Hematopoietic multipotent progenitor cell (in vitro differentiated cells): ENCODE results near the gene SOWAHD. TPM values are rescaled to one million over a fixed set of nuclear protein-coding genes. Genes with fewer than 3 reads are reported as not detected.
"Not testable (repeated sequence)": the region's sequence is repeated elsewhere in the genome, so short reads cannot be mapped to it uniquely, and the experiment has no call there.

Experiments
- DNase-seq, 3 donors: peaks; one replicate each; pipeline ENCODE4 v3.0.0-alpha.2; 2011 to 2015; ENCODE audit warnings: low read depth in 2 of 3, low spot score in 2 of 3
- total RNA-seq: library from RNA; depleted of rRNA; stranded (reverse); fragments of >200 nt; gene quantifications from one replicate; pipeline ENCODE4 v1.2.3, GENCODE V29; 2012

SOWAHD gene, protein sequence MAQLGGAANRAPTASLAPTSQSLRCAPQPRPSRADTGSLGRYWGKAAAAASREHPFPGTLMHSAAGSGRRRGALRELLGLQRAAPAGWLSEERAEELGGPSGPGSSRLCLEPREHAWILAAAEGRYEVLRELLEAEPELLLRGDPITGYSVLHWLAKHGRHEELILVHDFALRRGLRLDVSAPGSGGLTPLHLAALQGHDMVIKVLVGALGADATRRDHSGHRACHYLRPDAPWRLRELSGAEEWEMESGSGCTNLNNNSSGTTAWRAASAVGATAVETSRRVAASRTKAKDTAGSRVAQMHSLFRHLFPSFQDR
- total RNA-seq = 3.5 TPM

DNA sequence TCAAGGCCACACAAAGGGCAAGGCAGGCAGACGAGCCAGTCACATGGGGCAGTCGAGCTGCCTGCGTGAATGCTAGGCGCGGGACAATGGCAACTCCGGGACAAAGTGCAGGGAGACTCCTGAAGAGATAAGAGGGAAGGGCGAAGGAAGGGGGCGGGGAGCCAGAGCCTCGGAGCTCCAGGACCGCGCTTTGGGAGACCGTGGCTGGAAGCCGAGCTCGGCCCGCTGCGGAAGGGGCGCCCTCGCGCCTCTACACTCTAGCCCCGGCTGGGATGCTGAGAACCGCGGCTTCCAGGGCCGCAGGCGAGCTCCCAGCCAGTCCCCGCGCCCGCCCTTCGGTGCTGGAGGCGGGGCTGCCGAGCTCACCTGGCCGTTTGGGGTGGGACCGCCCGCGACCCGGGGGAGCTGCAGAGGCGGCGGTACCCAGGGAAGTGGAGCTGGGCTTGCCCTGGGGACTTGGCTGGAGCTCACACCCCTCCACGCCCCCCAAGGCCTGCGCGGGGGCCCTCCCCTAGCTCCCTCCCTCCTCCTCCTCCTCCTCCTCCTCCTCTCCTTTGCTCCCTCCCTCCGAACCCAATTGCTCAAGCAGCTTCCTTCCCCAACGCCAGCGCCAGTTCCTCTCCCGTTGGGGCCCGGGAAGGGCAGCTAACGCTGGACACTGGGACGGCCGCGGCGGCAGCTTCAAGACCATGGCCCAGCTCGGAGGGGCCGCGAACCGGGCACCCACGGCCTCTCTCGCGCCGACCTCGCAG is at the start of gene SOWAHD:
TSS of gene SOWAHD (plus strand) at position 610 of the 752 bp plus-strand sequence. CDS start at position 690, 80 bp downstream.
- no peak for DNase-seq

DNA sequence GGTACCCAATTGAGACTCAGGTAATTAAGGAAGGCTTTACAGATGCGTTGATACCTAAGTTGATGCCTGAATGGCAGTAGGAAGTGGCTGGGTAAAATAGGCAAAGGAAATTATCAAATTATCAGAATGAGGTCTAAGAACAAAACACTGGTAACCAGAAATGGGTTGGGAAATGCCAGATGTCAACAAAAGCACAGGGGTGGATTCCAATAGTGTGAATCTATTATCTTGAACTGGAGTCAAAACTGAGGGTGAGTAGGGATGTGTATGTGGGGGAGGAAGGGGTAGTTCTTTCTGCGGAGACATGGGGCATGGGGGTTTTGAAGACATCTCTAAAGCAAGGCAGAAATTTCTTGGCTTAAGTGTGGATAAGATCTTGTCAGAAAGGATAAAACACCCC is 49.5 kb upstream of the SOWAHD start:
- DNase-seq = no peak

DNA sequence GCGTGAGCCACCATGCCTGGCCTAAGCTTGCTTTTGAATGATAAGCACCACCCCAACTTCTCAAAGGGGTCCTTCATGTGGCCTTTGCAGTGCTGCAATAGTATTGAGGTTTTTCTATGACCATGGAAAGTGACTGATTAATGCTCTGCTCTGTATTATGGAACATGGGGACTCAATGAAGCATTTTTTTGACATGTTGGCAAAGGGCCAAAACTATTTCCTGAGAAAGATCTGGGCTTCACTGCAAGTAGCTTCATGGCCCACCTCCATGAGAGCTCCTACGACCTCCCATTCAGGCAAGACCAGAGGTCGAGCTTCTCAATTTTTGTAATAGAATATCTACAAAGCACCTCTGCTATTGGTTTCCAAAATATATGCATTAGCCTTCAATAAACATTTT is 48.8 kb upstream of the SOWAHD start:
- DNase-seq = no peak

DNA sequence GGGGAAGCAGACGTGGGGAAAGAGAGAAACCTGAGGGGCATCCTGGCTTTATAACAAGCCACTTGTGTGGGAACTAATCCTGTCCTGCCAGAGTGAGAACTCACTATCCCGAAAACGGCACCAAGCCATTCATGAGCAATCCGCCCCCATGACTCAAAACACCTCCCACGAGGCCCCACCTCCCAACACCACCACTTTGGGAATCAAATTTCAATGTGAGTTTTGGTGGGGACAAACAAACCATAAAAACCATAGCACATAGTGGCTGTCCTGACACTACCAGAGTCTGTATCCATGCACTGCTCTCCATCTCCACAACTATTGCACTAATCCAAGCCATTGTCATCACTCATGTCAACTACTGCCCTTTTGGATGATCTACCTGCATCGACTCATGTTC is 36.9 kb upstream of the SOWAHD start:
- no peak for DNase-seq

DNA sequence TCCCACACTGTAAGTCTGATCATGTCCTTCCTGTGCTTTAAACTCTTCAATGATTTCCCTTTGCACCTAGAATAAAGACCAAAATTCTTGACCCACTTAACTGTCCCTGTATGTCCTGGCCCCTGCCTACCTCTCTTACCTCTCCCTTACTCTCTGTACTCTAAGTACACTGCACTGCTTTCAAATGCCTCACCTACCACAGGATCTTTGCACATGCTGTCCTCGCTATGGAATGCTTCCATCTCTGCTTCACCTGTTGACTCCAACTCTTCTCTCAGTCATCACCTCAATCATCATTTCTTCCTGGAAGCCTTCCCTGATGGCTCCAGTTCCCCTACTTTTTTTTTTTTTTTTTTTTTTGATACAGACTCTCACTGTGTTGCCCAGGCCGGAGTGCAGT is 36.5 kb upstream of the SOWAHD start:
- DNase-seq = no peak

DNA sequence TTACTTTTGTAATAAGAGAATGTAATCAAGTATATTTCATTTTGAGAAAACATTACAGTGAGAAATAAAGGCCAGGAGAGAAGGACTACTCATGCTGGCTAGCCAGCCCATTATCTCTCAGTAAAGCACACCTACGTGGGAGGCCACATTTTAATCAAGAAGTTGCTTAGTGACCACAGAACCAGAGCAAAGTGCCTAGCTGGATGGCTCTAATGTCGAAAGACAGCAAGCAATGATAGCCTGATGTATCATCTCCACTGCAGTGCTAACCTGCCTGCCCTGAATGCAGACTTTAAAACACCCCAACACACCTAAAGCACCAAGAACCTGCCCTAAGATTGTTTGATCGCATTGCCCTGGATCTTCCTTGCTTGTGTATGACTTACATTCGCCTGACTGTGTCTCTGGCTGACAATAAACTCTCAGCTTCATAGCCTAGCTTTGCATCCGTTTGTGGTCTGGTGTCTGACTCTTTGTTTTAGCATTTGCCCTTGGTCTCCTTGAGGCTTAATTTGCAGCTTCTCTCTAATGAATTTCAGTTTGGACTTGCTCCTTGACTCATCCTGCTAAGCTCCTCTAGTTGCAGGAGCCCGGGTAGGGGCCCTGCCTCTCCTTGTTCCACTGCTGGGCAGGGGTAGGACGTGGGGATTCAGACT is 31.4 kb upstream of the SOWAHD start:
- no peak for DNase-seq

DNA sequence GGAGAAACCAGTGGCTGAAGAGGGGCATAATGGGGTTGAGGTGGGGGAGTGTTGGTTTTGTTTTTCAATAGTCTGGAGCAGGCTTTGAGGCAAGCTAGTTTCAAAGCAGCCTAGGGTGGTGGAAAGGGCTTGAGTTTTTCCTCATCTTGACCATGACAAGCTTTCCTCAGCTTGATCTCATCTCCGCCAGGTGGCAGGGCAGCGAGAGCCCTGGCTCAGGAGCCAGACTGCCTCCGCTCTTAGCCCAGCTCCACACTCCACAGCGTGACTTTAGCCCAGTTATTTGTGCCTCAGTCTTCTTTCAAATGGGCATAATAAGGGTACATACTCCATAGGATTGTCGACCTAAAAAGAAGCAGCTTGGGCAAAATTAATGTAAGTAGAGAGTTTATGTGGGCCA is 29.9 kb upstream of the SOWAHD start:
- no peak for DNase-seq

DNA sequence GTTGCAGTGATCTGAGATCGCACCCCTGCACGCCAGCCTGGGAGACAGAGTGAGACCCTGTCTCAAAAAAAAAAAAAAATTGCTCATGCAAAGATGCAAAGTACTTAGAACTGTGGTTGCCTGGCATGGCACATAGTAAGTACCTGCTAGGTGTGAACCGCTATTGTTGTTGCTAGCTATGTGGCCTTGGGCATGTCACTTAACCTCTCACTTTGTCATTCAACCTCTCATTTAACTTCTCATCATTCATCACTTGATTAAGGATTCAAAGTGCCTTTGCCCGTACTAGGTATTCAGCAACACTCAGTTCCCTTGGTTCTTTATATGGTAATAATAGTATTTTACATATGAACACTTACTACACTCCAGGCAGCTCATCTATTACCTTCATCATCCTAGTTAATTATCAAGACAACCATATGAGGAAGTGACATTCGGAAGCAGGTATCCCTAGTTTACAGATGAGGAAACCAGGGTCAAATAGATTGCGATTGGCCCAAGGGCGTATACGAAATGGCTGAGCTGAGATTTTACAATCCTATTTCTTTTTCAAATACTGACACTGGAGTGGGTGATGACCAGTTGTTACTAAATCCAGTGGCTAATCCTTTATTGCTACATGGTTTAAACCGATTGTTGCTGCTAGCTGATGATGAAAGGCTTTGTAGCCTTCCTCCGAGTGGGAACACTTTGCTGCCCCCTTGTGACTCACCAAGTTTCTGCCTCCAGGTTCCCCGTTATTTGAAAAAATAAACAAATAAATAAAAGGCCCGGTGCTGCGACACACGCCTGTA is 28.8 kb upstream of the SOWAHD start:
- DNase-seq = peak; percentile 48 to 63 (median 48)

DNA sequence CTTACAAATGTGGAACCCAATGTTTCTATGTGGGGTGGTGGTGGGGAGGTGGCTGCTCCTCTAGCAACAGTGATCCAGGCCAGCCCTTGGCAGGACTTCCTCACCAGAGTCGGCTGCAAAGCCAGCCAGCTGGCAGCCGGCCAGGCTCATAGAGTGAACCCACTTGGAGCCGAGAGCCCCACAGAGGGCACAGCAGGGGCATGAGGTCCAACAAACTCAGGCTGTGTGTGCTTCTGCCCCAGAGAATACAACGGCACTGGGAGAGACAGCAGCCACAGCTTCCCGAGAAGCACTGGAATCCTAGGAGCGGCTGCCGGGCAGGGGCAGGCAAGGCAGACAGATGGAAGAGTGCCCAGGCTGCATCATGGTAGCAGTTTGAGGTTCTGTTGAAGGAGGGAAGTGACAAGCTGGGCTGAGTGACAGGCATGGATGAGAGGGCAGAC is 23.5 kb upstream of the SOWAHD start:
- DNase-seq = peak in 1 of 3 donors; percentile 55

DNA sequence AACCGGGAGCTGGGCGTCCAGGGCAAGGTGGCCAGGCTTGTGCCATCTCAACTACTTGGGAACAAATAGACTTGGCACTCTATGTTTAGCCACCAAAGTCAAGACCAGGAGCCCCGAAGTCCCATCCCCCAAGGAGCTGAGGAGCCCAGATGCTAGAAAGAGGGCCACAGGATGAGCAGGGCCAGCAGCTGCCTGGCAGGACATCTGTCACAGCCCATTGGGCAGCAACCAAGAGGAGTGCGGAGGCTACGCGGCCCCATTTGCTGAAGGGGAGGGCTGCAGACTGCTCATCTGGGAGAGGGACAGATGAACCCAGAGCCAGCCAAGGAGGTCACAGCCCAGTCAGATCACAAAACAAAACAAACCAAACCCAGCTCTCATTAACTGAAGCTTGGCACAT is 22.9 kb upstream of the SOWAHD start:
- no peak for DNase-seq

DNA sequence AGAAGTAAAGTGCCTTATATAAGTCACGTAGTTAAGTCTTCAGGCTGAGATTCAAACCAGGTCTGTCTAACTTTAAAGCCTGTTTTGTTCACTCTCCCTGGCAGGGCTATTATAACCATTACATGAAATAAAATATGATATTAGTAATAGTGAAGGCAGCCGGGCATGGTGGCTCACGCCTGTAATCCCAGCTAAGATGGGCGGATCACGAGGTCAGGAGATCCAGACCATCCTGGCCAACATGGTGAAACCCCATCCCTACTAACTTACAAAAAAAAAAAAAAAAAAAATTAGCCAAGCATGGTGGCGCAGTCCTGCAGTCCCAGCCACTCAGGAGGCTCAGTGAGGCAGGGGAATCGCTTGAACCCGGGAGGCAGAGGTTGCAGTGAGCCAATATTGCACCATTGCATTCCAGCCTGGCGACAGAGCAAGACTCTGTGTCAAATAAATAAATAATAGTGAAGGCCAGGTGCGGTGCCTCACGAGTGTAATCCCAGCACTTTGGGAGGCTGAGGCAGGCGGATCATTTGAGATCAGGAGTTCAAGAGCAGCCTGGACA is 22.1 kb upstream of the SOWAHD start:
- DNase-seq = no peak

DNA sequence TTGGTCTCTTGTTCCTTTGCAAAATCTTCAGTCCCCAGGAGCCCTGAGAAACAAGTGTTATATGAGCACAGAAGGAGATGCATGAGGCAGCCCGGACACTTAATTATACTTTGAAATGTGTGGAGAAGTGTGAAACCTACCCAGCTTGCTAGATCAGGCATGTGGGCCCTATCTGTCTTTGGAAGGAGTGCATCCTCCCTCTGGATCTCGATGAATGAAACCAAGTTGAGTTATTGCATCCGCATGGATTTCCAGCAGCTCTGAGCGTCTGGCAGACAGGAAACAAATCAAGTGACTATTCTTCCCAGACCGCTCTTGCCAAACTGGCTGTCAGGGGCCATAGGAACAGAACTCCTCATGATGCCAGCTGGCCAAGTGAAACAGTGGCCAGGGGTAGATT is 19.6 kb upstream of the SOWAHD start:
- DNase-seq = no peak

DNA sequence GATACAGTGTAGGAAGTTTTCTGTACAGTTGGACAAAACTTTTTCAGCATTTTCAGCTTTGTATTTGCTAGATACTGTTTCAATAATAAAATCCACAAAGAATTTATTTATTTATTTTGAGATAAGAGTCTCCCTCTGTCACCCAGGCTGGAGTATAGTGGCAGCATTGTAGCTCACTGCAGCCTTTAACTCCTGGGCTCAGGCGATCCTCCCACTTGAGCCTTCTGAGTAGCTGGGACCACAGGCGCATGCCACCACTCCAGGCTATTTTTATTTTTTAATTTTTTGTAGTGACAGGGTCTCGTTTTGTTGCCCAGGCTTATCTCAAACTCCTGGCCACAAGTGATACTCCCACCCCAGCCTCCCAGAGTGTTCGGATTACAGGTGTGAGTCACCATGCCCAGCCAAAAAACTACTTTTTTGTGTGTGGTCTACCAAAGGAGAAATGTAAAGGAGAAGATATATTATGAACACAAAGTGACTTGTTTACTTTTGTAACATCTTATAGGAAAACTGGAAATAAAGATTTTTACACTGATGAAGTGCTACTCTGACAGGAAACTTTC is 13.0 kb upstream of the SOWAHD start:
- DNase-seq = no peak

DNA sequence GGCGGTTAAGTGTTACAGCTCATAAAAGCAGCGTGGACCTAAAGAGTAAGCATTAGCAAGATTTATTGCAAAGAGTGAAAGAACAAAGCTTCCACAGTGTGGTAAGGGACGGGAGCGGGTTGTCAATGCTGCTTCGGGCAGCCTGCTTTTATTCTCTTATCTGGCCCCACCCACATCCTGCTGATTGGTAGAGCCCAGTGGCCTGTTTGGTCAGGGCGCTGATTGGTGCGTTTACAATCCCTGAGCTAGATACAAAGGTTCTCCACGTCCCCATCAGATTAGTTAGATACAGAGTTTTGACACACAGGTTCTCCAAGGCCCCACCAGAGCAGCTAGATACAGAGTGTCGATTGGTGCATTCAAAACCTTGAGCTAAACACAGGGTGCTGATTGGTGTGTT is 8.3 kb upstream of the SOWAHD start:
- DNase-seq = not testable (repeated sequence)

DNA sequence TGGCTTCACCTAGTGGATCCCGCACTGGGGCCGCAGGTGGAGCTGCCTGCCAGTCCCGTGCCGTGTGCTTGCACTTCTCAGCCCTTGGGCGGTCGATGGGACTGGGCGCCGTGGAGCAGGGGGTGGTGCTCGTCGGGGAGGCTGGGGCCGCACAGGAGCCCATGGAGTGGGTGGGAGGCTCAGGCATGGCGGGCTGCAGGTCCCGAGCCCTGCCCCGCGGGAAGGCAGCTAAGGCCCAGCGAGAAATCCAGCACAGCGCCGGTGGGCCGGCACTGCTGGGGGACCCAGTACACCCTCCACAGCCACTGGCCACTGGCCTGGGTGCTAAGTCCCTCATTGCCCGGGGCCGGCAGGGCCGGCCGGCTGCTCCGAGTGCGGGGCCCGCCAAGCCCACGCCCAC is 7.6 kb upstream of the SOWAHD start:
- not testable (repeated sequence) for DNase-seq

DNA sequence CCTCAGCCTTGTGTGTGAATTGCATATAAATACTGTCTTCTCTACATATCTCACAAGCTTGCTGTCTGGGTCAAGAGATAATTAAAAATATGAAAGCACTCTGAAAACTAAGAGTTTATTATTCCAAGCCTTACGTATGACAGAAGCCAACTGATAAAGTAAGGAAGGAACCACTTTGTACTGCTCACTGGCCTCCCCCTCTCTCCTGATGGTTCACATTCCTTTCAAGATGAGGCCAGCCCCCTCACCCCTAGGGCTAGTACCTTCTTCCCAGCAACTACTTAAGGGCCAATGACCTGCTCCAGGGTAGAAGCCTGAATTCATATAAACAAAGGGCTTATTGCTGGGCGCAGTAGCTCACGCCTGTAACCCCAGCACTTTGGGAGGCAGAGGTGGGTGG is 5.4 kb upstream of the SOWAHD start:
- no peak for DNase-seq

DNA sequence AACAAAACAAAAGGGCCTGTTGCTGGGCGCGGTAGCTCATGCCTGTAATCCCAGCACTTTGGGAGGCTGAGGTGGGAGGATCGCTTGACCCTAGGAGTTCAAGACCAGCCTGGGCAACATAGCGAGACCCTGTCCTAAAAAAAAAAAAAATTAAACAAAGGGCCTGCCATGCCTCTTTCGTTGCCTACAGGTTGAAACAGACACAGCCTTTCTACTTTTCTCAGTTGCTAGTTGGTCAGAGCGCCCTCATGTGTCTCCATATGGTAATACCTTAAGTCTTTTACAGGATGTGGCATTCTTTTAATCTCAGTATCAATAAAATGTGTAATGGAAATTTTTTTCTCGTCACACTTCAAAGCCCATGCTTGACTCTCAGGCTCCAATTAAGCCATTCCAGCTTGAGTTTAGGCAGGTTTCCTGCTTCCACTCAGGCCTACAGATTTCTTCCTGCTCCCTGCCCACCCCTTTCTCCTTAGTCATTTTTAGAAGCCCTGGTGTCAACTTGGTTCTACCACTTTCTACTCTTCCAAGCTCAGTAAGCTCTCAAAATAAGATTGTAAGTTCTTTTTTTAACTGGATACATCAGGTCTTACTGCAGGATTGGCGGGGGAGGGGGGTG is 4.6 kb upstream of the SOWAHD start:
- peak in 2 of 3 donors; percentile 45 to 80 for DNase-seq

DNA sequence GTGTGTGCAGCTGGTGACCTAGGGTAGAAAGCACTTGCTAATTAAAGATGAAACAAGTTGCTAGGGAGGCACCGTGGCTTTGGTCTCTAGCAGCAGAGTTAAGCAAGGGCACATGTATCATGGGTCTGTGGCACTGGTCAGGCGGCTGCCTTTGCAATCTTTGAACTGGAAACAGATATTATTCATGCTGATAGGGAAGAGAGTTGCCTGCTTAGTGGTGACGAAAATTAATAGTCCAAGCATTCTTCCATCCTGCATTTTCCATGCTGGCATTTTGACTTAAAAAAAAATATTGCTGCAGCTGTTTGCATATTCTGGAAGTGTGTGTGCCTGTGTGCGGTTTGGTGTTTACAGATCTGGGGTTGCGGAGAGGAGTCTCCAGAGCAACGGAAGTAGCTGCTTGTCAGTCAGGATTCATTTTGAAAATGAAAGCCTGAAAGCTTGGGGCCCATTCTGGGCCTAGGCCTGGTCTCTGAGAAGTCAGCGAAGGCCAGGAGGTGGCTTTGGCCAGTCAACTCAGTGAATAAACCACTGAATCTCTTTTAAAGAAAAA is 2.3 kb upstream of the SOWAHD start:
- DNase-seq = peak in 2 of 3 donors; percentile 43 to 59

DNA sequence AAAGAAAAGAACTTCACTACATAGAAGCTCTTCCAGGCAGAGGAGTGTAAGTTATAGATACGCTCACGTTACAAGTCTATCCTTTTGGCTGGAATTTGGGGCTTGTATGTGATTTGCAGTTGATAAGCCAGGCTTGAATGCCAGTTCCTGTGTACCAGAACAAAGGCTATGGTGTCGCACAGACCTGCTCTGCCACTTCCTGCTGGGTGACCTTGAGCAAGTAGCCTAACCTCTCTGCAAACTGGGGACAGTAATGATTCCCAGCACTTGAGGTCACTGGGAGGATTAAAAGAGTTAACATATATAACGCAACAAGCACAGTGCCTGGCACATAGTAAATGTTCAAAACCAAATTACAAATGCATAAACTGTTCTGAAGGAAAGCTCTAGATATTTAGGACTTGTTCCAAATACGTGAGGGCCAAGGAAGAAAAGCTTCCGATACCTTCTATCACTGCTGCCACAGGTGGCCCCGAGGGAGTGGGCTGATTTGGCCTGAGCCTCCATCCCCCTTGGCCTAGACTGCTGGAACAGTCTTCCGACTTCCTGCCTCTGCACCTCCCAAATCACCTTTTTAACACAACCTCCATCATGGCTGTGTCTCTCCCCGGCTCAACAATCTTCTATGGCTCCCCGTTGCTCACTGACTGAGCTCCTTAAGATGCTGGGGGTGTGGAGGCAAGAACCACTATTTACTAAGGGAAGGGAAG is 1.3 kb upstream of the SOWAHD start:
- no peak for DNase-seq
